Tibial nerve (tissue), 4 donors: ENCODE results near the gene TMCO4.

Source experiments
- EP300 ChIP-seq, 2 donors: sonication (generic); formaldehyde crosslinking; IDR thresholded peaks; one replicate each; pipeline ENCODE4 v1.6.1; 2017; ENCODE audit warnings: antibody characterized with exemption in 2 of 2, mild to moderate bottlenecking in 1 of 2
- TF ChIP-seq, protein P1 (sequence below), 5 experiments: fragments of 200-600 bp in 3 of 5; fragments of 450-650 bp in 2 of 5; sonication (generic) in 3 of 5; IDR thresholded peaks; one replicate each; pipeline ENCODE4 v1.5.1; 2016 to 2019; ENCODE audit warnings: antibody characterized with exemption in 5 of 5, mild to moderate bottlenecking in 3 of 5, moderate library complexity in 2 of 5

- TF ChIP-seq, protein P1, sequence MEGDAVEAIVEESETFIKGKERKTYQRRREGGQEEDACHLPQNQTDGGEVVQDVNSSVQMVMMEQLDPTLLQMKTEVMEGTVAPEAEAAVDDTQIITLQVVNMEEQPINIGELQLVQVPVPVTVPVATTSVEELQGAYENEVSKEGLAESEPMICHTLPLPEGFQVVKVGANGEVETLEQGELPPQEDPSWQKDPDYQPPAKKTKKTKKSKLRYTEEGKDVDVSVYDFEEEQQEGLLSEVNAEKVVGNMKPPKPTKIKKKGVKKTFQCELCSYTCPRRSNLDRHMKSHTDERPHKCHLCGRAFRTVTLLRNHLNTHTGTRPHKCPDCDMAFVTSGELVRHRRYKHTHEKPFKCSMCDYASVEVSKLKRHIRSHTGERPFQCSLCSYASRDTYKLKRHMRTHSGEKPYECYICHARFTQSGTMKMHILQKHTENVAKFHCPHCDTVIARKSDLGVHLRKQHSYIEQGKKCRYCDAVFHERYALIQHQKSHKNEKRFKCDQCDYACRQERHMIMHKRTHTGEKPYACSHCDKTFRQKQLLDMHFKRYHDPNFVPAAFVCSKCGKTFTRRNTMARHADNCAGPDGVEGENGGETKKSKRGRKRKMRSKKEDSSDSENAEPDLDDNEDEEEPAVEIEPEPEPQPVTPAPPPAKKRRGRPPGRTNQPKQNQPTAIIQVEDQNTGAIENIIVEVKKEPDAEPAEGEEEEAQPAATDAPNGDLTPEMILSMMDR (IDR thresholded peaks at IDR 0.05), result no peak
- no peak for TF ChIP-seq EP300 (IDR thresholded peaks at IDR 0.05)
Observed at GRCh38 chr1:19814244-19814661, 14.5 kb upstream of the TMCO4 start.
